Skin of body (tissue), 2 donors: ENCODE data around the gene U2AF1L4. TPM values are rescaled to one million over a fixed set of nuclear protein-coding genes. Genes with fewer than 3 reads are reported as not detected.
"Not testable (repeated sequence)": the region's sequence is repeated elsewhere in the genome, so short reads cannot be mapped to it uniquely, and the experiment has no call there.

ENCODE experiments used
- DNase-seq: peaks from one replicate; lab custom pipeline; 2025; lab: John Stamatoyannopoulos, UW
- total RNA-seq: library from RNA; depleted of rRNA; stranded (reverse); fragments of >200 nt; gene quantifications from one replicate; pipeline ENCODE4 v1.2.3, GENCODE V29; 2014

The U2AF1L4 gene
- total RNA-seq, 1 donor from 2014 or later: 5.9 TPM

- no peak for DNase-seq
Measured at GRCh38 chr19:35727053-35727955, 17.9 kb downstream of the U2AF1L4 start.

- DNase-seq: no peak
Measured at GRCh38 chr19:35725216-35725861, 19.9 kb downstream of the U2AF1L4 start.

DNA sequence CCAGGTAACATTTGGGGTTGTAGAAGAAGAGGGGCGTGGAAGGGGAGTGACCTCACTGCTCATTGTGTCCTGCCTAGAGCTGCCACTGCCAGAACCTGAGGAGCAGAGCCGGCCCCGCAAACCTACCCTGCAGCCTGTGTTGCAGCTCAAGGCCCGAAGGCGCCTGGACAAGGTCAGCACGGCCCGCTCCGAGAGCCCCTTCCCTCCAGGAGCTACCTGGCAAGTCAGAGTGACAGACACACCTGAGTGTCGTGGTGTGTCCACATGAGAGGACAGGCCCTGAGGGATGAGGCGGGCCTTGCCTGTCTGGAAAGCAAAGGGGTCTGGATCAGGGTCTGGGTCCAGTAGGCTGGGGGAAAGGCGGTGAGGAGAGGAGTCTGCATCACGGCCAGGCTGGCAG, 20.7 kb downstream of the U2AF1L4 start:
- no peak for DNase-seq

- not testable (repeated sequence) for DNase-seq
Measured at GRCh38 chr19:35724132-35724531, 21.1 kb downstream of the U2AF1L4 start.

DNA sequence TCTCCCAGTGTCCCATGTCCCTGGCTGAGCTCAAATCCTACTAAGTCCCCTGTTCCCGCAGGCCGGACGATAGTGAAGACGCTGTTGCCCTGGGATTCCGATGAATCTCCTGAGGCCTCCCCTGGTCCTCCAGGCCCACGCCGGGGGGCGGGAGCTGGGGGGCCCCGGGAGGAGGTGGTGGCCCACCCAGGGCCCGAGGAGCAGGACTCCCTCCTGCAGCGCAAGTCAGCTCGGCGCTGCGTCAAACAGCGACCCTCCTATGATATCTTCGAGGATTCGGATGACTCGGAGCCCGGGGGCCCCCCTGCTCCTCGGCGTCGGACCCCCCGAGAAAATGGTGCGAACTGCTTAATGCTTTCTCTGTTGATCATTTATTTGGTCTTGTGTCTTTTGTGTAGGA, 21.5 kb downstream of the U2AF1L4 start:
- DNase-seq: no peak

DNA sequence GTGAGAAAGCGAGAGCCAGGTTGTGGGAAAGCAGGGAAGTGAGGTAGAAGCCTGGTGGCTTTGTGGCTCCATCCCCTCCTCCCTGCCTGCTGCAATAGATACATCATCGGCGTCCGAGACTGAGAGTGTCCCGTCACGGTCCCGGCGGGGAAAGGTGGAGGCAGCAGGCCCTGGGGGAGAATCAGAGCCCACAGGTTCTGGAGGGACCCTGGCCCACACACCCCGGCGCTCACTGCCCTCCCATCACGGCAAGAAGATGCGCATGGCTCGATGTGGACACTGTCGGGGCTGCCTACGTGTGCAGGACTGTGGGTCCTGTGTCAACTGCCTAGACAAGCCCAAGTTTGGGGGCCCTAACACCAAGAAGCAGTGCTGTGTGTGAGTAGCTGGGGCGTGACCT, 22.3 kb downstream of the U2AF1L4 start:
- no peak for DNase-seq

GRCh38 chr19:35722461-35722860, 22.8 kb downstream of the U2AF1L4 start:
- no peak for DNase-seq

DNA sequence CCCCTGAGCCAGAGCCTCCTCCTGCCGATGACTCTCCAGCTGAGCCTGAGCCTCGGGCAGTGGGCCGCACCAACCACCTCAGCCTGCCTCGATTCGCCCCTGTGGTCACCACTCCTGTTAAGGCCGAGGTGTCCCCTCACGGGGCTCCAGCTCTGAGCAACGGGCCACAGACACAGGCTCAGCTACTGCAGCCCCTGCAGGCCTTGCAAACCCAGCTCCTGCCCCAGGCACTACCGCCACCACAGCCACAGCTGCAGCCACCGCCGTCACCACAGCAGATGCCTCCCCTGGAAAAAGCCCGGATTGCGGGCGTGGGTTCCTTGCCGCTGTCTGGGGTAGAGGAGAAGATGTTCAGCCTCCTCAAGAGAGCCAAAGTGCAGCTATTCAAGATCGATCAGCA, 23.8 kb downstream of the U2AF1L4 start:
- no peak for DNase-seq

GRCh38 chr19:35720648-35721047, 24.6 kb downstream of the U2AF1L4 start:
- DNase-seq: no peak

GRCh38 chr19:35720163-35720524, 25.1 kb downstream of the U2AF1L4 start:
- DNase-seq: no peak

- DNase-seq: no peak
Measured at GRCh38 chr19:35719402-35720162, 25.6 kb downstream of the U2AF1L4 start.

DNA sequence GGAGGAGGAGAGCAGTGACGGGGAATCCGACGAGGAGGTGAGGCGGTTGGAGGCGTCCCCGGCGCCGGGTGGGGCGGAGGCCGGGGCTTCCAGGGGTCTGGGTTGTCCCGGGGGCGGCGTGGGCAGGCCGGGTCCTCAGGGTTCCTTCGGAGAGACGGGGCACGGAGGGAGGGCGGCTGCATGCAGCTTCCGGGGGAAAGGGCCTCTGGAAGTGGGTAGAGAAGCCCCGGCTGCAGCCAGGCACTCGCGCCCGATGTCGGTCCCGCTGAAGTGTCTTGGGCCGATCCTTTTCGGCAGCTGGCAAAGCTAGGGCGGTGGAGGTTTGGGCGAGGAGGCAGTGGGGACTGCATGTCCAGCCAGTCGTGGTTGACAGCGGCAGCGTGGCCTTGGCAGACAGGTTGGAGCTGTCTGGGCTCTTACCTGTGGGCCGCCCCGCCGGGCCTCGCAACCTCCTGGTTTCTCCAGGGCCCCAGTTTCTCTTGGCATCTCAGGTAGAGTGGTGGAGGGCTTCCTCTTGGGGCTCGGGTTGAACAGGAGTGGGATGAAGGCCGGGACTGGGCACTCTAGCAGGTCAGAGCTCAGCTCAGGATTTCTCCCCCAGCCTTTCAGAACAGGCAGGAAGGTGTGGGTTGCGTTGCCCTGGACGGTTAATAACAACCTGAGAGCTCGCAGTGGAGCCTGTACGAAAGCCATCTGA, 26.7 kb downstream of the U2AF1L4 start:
- no peak for DNase-seq

DNA sequence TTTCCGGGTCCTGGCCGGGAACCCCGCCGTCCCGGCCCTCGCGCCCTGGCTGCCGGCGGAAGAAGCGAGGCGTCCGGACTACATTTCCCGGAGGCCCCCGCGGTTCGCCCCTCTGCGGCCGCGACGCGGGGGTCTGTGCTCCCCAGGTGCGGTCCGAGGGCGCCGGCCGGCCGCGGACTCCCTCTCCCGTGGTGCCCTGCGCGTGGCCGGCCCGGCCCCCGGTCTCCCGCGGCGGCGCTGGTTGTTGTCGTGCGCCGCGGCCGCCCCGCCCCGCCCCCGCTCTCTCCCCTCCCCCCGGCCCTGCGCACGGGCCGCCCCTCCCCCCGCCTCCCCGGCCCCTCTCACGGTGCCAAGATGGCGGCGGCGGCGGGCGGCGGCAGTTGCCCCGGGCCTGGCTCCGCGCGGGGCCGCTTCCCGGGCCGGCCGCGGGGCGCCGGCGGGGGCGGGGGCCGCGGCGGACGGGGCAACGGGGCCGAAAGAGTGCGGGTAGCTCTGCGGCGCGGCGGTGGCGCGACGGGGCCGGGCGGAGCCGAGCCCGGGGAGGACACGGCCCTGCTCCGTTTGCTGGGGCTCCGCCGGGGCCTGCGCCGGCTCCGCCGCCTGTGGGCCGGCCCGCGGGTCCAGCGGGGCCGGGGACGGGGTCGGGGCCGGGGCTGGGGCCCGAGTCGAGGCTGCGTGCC, 27.4 kb downstream of the U2AF1L4 start, which contains the start of gene KMT2B:
TSS of gene KMT2B (plus strand) at position 339 of the 680 bp plus-strand sequence. CDS start at position 355, 16 bp downstream.
- DNase-seq: no peak

GRCh38 chr19:35716801-35717664, 28.2 kb downstream of the U2AF1L4 start:
- DNase-seq: peak; percentile 93

DNA sequence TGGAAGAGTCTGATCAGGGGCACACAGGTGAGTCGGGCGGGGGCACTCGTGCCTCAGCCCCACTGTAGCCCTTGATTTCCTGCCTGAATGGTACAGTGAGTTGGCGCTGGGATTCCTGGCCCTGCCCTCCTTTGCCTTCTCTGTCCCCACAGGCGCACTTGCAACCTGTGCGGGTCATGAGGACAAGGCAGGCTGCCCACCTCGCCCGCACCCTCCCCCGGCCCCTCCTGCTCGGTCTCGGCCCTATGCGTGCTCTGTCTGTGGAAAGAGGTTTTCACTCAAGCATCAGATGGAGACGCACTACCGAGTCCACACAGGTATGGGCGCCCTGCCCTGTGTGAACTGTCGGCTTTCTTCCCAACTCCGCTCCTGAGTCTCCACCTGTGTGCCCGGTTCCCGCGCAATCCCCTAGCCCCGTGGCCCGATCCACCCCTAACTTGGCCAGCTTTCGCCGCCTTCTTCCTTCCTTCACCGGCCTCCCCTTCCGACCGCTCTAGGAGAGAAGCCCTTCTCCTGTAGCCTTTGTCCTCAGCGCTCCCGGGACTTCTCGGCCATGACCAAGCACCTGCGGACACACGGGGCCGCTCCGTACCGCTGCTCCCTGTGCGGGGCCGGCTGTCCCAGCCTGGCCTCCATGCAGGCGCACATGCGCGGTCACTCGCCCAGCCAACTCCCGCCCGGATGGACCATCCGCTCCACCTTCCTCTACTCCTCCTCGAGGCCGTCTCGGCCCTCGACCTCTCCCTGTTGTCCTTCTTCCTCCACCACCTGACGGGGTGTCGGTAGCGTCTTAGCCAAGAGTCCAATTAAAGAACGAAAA, 29.0 kb downstream of the U2AF1L4 start:
- DNase-seq: no peak

DNA sequence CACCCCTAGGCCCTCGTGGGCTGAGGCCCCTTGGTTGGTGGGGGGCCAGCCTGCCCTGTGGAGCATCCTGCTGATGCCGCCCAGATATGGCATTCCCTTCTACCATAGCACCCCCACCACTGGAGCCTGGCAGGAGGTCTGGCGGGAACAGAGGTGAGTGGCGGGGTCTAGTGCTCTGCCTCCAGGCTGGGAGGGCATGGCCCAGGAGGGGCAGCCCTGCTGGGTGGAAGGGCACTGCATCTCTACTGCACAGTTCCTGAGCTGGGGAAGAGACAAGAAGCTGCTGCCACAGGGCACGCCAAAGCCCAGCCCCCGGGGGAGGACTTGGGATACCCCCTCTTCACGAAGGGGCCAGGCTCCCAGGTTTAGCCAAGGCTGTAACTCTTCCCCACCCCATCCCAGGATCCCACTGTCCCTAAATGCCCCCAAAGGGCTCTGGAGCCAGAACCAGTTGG, 29.8 kb downstream of the U2AF1L4 start:
- no peak for DNase-seq

GRCh38 chr19:35714601-35715354, 30.4 kb downstream of the U2AF1L4 start:
- DNase-seq: no peak

- no peak for DNase-seq
Measured at GRCh38 chr19:35713904-35714495, 31.2 kb downstream of the U2AF1L4 start.
